ENCODE results near the gene ORMDL3.

DNA sequence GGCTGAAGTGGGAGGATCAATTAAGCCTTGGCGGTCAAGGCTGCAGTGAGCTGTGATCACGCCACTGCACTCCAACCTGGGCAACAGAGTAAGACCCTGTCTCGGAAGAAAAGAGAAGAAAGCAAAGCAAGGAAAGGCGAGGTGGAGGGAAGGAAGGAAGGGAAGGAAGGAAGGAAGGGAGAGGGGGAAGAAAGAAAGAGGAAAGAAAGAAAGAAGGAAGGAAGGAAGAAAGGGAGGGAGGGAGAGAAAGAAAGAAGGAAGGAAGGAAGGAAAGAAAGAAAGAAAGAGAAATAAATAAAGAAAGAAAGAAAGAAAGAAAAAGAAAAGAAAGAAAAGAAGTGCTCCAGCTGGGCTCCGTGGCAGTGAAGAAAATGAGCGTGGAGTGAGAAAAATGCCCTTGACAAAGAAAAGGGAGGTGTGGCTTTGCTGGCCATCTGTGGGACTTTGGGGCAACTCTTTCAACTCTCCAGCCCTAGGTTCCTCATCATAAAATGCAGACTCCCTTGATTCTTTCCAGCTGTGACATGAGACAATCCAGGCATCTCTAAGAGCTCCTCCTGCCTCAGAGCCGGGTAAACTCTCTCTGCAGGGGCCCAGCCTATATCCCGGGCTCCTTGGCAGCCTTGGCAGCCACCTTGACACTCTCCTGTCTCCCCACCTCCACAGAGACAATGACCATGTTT lies 37.8 kb upstream of the ORMDL3 start:
- TF ChIP-seq, protein P1, sequence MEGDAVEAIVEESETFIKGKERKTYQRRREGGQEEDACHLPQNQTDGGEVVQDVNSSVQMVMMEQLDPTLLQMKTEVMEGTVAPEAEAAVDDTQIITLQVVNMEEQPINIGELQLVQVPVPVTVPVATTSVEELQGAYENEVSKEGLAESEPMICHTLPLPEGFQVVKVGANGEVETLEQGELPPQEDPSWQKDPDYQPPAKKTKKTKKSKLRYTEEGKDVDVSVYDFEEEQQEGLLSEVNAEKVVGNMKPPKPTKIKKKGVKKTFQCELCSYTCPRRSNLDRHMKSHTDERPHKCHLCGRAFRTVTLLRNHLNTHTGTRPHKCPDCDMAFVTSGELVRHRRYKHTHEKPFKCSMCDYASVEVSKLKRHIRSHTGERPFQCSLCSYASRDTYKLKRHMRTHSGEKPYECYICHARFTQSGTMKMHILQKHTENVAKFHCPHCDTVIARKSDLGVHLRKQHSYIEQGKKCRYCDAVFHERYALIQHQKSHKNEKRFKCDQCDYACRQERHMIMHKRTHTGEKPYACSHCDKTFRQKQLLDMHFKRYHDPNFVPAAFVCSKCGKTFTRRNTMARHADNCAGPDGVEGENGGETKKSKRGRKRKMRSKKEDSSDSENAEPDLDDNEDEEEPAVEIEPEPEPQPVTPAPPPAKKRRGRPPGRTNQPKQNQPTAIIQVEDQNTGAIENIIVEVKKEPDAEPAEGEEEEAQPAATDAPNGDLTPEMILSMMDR (IDR thresholded peaks at IDR 0.05), result no peak
- TF ChIP-seq POLR2AphosphoS5 (IDR thresholded peaks at IDR 0.05; ENCODE audit: insufficient read depth in 1 of 2, low read depth in 1 of 2), result no peak
- TF ChIP-seq POLR2A (IDR thresholded peaks at IDR 0.05), result no peak

Data from vagina (tissue), 2 donors.